Spleen (tissue), 13 donors: ENCODE measurements around the gene RSAD2. TPM values are rescaled to one million over a fixed set of nuclear protein-coding genes. Genes with fewer than 3 reads are reported as not detected.

Source experiments
- DNase-seq: peaks from one replicate; pipeline ENCODE4 v3.0.0-alpha.2; 2020
- H3K27ac ChIP-seq, 8 donors: fragments of 200-600 bp; sonication (generic) in 7 of 8; 1 replicate in 4 of 8; 2 replicates in 4 of 8; pipeline versions ENCODE4 v1.5.0 to v1.8.0; 2016 to 2021; ENCODE audit warnings: inconsistent platforms in 4 of 8, mild to moderate bottlenecking in 4 of 8, moderate library complexity in 1 of 8
- H3K27me3 ChIP-seq, 7 donors: fragments of 200-600 bp; sonication (generic) in 6 of 7; replicated peaks in 1 of 7; 1 replicate in 4 of 7; 2 replicates in 3 of 7; pipeline versions ENCODE4 v1.5.0 to v1.8.0; 2016 to 2021; ENCODE audit warnings: inconsistent platforms in 3 of 7, mild to moderate bottlenecking in 1 of 7
- H3K36me3 ChIP-seq, 6 donors: fragments of 200-600 bp; sonication (generic) in 5 of 6; 1 replicate in 4 of 6; 2 replicates in 2 of 6; pipeline versions ENCODE4 v1.5.0 to v1.8.0; 2016 to 2021; ENCODE audit warnings: inconsistent platforms in 2 of 6
- H3K4me1 ChIP-seq, 6 donors: fragments of 200-600 bp; sonication (generic) in 5 of 6; 1 replicate in 3 of 6; 2 replicates in 3 of 6; pipeline versions ENCODE4 v1.5.0 to v1.8.0; 2016 to 2021; ENCODE audit warnings: inconsistent platforms in 3 of 6
- H3K4me3 ChIP-seq, 8 donors: fragments of 200-600 bp; sonication (generic) in 7 of 8; 1 replicate in 4 of 8; 2 replicates in 4 of 8; pipeline versions ENCODE4 v1.5.0 to v1.8.0; 2016 to 2021; ENCODE audit warnings: inconsistent platforms in 4 of 8, mild to moderate bottlenecking in 4 of 8, moderate library complexity in 2 of 8
- H3K9me3 ChIP-seq, 8 donors: fragments of 200-600 bp; sonication (generic) in 7 of 8; 1 replicate in 4 of 8; 2 replicates in 4 of 8; pipeline versions ENCODE4 v1.5.0 to v1.8.0; 2016 to 2021; ENCODE audit warnings: inconsistent platforms in 4 of 8
- CTCF ChIP-seq, 11 experiments: fragments of 200-600 bp in 7 of 11; fragments of 450-650 bp in 4 of 11; sonication (generic) in 4 of 11; IDR thresholded peaks in 8 of 11; conservative IDR thresholded peaks in 3 of 11; 1 replicate in 7 of 11; 2 replicates in 4 of 11; pipeline versions ENCODE4 v1.4.0 to v1.8.0; 2016 to 2021; ENCODE audit warnings: antibody characterized with exemption in 11 of 11, inconsistent platforms in 4 of 11, mild to moderate bottlenecking in 1 of 11
- POLR2A ChIP-seq, 3 donors: fragments of 450-650 bp; IDR thresholded peaks; one replicate each; pipeline ENCODE4 v1.5.1; 2017; ENCODE audit warnings: antibody characterized with exemption in 3 of 3, mild to moderate bottlenecking in 1 of 3
- POLR2AphosphoS5 ChIP-seq, 3 donors: sonication (generic); formaldehyde crosslinking; IDR thresholded peaks; one replicate each; pipeline ENCODE4 v1.5.1; 2017; ENCODE audit warnings: antibody characterized with exemption in 3 of 3
- WGBS, 5 donors: extraction: QIAGEN DNeasy Blood & Tissue Kit in 3 of 5; methylation state at CpG; one replicate each; pipeline versions ENCODE4 v1.1.5 to v1.1.7; 2013 to 2018; 5-methylcytosine and 5-hydroxymethylcytosine counted together
- intact Hi-C: fragments of 100-400 bp; cut with DNase I; formaldehyde crosslinking; loops from one replicate; pipeline ENCODE4 v1.15.0; 2023; ENCODE audit warnings: low total_unique reads
- long read RNA-seq, 2 donors: transcript quantifications; one replicate each; lab custom pipeline, GENCODE V29; 2026
- polyA plus RNA-seq, 3 donors: library from polyadenylated mRNA; stranded (reverse); fragments of 200-250 nt; gene quantifications; one replicate each; pipeline ENCODE4 v1.2.1, GENCODE V29; 2013
- total RNA-seq, 7 donors: library from RNA; depleted of rRNA in 3 of 7; stranded (reverse); fragments of >200 nt in 3 of 7; fragmentation: NEBNext Ultra II Directional in 4 of 7; extraction: Animal tissue kit (Norgen Biotek cat#: 25700) in 4 of 7; gene quantifications; one replicate each; pipeline versions ENCODE4 v1.1.0 to v1.2.1, GENCODE V29; 2016 to 2021
- donor health status: healthy with polysubstance abuse.
- donor health status: DM: no; HTN: no; CAD: no; lungs with moderate emphysema.
- donor health status: DM: no; HTN: no; CAD: no.
- donor health status: Bipolar disorder and iron deficiency.
- donor health status: healthy.
- donor health status: DM: no; HTN: no; CAD: no.
- donor health status: DM: yes; HTN: yes; CAD: no.

Gene RSAD2
- 10 to 100 TPM in 5 of 7 donors, 1 to 10 TPM in 2; 6.2 to 18.6 (median 12.0) TPM for total RNA-seq
- polyA plus RNA-seq = 1 to 10 TPM; 2.1 to 4.7 (median 3.1) TPM
- long read RNA-seq, donor 1, partial matches to known transcripts = 0 of 4 reads
- long read RNA-seq, donor 1, other reads (novel, unspliced or antisense) = 0 of 4 reads
- long read RNA-seq, donor 2, partial matches to known transcripts = 0 of 2 reads
- long read RNA-seq, donor 2, other reads (novel, unspliced or antisense) = 0 of 2 reads

- WGBS, 5 donors = 13 to 21% (median 15%) methylated on average over 9 to 10 of the region's 10 CpGs
- Histone ChIP-seq H3K27ac (peak within 1 kb of the TSS; percentile 26 to 81 (median 68)), H3K9me3 (peaks cover 0 to 8% (median 0%) of the 10 kb centered on the region in 8 donors), H3K4me3 (peak within 1 kb of the TSS; percentile 26 to 69 (median 50)), H3K27me3 (no peaks in the 10 kb centered on the region), H3K4me1 (peaks cover 17 to 74% (median 44%) of the 10 kb centered on the region in 6 donors), H3K36me3 (no peaks in the 10 kb centered on the region)
- DNase-seq = peak; percentile 76
- TF ChIP-seq POLR2A (IDR thresholded peaks at IDR 0.05) (no peak), POLR2AphosphoS5 (IDR thresholded peaks at IDR 0.05) (peak in 2 of 3 donors; percentile 40)
- intact Hi-C loops = no loop called here
Observed at GRCh38 chr2:6877402-6878304, at the start of gene RSAD2. Gene RSAD2 (plus strand): TSS chr2:6877777. CDS start chr2:6877801, 24 bp downstream.

- 1 to 6% (median 4%) methylated on average over 2 of the region's 2 CpGs for WGBS, 5 donors
- Histone ChIP-seq H3K4me1 (peaks cover 0 to 18% (median 3%) of the 10 kb centered on the region in 6 donors), H3K27ac (no peak overlapping the region), H3K36me3 (no peaks in the 10 kb centered on the region), H3K9me3 (peaks cover 4 to 30% (median 24%) of the 10 kb centered on the region in 8 donors), H3K4me3 (no peak overlapping the region), H3K27me3 (no peaks in the 10 kb centered on the region)
- intact Hi-C loops = no loop called here
- TF ChIP-seq POLR2A (IDR thresholded peaks at IDR 0.05) (no peak), CTCF (IDR thresholded peaks at IDR 0.05 in 8 of 11, conservative IDR thresholded peaks at IDR 0.05 in 3 of 11) (peak in 9 of 11 experiments; percentile 13 to 59 (median 44))
- no peak for DNase-seq
Observed at GRCh38 chr2:6828299-6828584, 49.3 kb upstream of the RSAD2 start.

- Histone ChIP-seq H3K36me3 (no peaks in the 10 kb centered on the region), H3K27me3 (no peaks in the 10 kb centered on the region), H3K9me3 (peaks cover 4 to 58% (median 51%) of the 10 kb centered on the region in 8 donors), H3K4me1 (peaks cover 0 to 17% (median 3%) of the 10 kb centered on the region in 6 donors), H3K27ac (no peak overlapping the region), H3K4me3 (no peak overlapping the region)
- intact Hi-C loops = no loop called here
- 65 to 89% (median 72%) methylated on average over 1 of the region's 1 CpG for WGBS, 5 donors
- TF ChIP-seq POLR2AphosphoS5 (IDR thresholded peaks at IDR 0.05) = no peak
- no peak for TF ChIP-seq POLR2A (IDR thresholded peaks at IDR 0.05)
- no peak for TF ChIP-seq CTCF (IDR thresholded peaks at IDR 0.05 in 8 of 11, conservative IDR thresholded peaks at IDR 0.05 in 3 of 11)
- no peak for DNase-seq
Observed at GRCh38 chr2:6831229-6831628, 46.3 kb upstream of the RSAD2 start.

- H3K36me3 ChIP-seq = no peaks in the 10 kb centered on the region
- no peak overlapping the region for H3K4me3 ChIP-seq
- peak overlapping the region in 1 of 8 donors; percentile 70 for H3K27ac ChIP-seq
- TF ChIP-seq CTCF (IDR thresholded peaks at IDR 0.05 in 8 of 11, conservative IDR thresholded peaks at IDR 0.05 in 3 of 11) (no peak), POLR2A (IDR thresholded peaks at IDR 0.05) (no peak), POLR2AphosphoS5 (IDR thresholded peaks at IDR 0.05) (no peak)
- DNase-seq = no peak
- no peaks in the 10 kb centered on the region for H3K27me3 ChIP-seq
- WGBS, 5 donors = 50 to 64% (median 58%) methylated on average over 2 of the region's 2 CpGs
- peaks cover 4 to 71% (median 53%) of the 10 kb centered on the region in 8 donors for H3K9me3 ChIP-seq
- H3K4me1 ChIP-seq = peaks cover 0 to 8% (median 3%) of the 10 kb centered on the region in 6 donors
- intact Hi-C loops = no loop called here
Observed at GRCh38 chr2:6832596-6833299, 44.8 kb upstream of the RSAD2 start.
